ENCODE results near the gene FDX2. TPM values are rescaled to one million over a fixed set of nuclear protein-coding genes. Genes with fewer than 3 reads are reported as not detected.

Gene FDX2
- total and polyA plus RNA-seq, 2 donors (not counting 3 experiments of a cell fraction or from before 2014, with no cell fraction given) = 20.5 to 59.8 TPM

DNA sequence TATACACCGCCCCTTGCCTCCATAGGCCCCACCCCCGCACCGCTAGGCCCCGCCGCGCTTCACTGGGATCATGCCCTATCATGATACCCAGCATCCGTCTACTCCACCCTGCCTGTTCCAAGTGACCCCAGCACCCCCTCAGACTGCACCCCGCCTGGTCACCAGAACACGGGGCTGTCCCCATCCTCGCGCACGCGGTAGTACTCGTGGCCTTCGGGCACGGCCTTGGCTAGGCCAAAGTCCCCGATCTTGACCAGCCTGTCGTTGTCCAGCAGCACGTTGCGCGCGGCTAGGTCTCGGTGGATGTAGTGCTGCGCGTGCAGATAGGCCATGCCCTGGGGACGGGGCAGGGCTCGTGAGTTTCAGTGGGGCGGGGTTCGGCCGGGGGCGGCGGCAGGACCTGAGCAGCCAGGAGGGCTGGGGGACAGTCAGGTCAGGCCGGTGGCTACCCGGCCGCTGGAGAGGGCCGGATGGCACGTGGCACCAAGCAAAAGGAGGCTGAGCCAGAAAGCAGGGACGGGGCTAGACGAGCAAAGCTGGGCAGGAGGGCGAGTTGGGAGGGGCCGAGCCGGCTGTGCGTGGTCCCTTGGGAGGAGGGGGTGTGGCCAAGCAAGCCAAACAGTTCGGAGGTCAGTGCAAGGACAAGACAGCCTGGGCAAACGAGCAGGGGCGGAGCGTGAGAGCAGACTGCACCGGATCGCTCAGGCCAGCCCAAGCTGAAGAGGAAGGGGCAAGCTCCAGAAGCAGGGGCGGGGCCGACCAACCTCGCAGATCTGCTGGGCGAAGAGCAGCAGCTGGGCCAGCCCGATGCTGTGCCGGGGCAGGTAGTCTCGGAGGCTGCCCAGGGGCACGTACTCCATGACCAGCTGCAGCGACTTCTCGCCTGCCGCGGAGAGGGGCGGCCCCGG is 37.2 kb upstream of the FDX2 start:
- Histone ChIP-seq H3K9ac (replicated peaks; ENCODE audit: extremely low read depth, insufficient read depth, low read length) (no peak overlapping the region), H2AFZ (ENCODE audit: low read depth, low read length) (no peak overlapping the region), H3K4me1 (ENCODE audit: control insufficient read depth, extremely low read depth, insufficient read depth, low read length) (no peaks in the 10 kb centered on the region), H3K36me3 (ENCODE audit: control insufficient read depth in 2 of 2, extremely low read depth in 1 of 2, insufficient read depth in 2 of 2, low read length in 2 of 2) (peaks cover 12 to 35% of the 10 kb centered on the region in 2 experiments), H3K9me1 (replicated peaks; ENCODE audit: control insufficient read depth, extremely low read depth, insufficient read depth, low read length) (no peaks in the 10 kb centered on the region), H3K9me3 (replicated peaks; ENCODE audit: control insufficient read depth, insufficient read depth, low read length) (no peaks in the 10 kb centered on the region), H3K4me3 (replicated peaks in 1 of 3; ENCODE audit: insufficient read depth in 1 of 3, low read depth in 1 of 3, low read length in 3 of 3) (no peak overlapping the region), H3K27me3 (ENCODE audit: control insufficient read depth in 2 of 2, insufficient read depth in 2 of 2, low read length in 2 of 2) (no peaks in the 10 kb centered on the region), H4K20me1 (replicated peaks; ENCODE audit: control insufficient read depth, extremely low read depth, insufficient read depth, low read length) (no peaks in the 10 kb centered on the region), H3K79me2 (ENCODE audit: control insufficient read depth, insufficient read depth, low read length) (no peaks in the 10 kb centered on the region), H3K4me2 (ENCODE audit: insufficient read depth, low read length) (no peak overlapping the region), H3K27ac (ENCODE audit: insufficient read depth, low read depth, low read length) (no peak overlapping the region)
- DNase-seq (ENCODE audit: low read depth, low spot score) (no peak), FAIRE-seq (no peak)
- ChIA-PET POLR2A (no interaction called here), CTCF (no interaction called here)
- no TSS peak for BruUV-seq (replicated peaks)
- dilution Hi-C loops (cut with MboI; ENCODE audit: extremely low pct_ligation_motif_present, low sequenced_read_pairs) (no loop called here), intact Hi-C loops (cut with micrococcal nuclease) (no loop called here)
- no peak for TF ChIP-seq MAX (IDR thresholded peaks at IDR 0.05; ENCODE audit: insufficient read depth, insufficient read length)
- no peak for TF ChIP-seq POLR2A (IDR thresholded peaks at IDR 0.05; ENCODE audit: low read depth, low read length)
- no peak for TF ChIP-seq CTCF (IDR thresholded peaks at IDR 0.05; ENCODE audit: extremely low read depth in 1 of 2, insufficient read depth in 1 of 2, low read depth in 1 of 2, low read length in 2 of 2)
- TF ChIP-seq GATA2 (IDR thresholded peaks at IDR 0.05; ENCODE audit: insufficient read depth, insufficient read length, low read depth, low read length) = no peak
- TF ChIP-seq EZH2 (IDR thresholded peaks at IDR 0.05; ENCODE audit: borderline replicate concordance, low read depth, low read length, severe bottlenecking) = no peak
- no peak for TF ChIP-seq JUN (IDR thresholded peaks at IDR 0.05; ENCODE audit: borderline replicate concordance, insufficient read depth, insufficient read length, low read depth)
- TF ChIP-seq FOS (IDR thresholded peaks at IDR 0.05; ENCODE audit: borderline replicate concordance, insufficient read depth, low read length) = no peak
- no peak for TF ChIP-seq POLR2AphosphoS5 (IDR thresholded peaks at IDR 0.05; ENCODE audit: insufficient read depth, low read depth, low read length)
- TF ChIP-seq MYC (IDR thresholded peaks at IDR 0.05; ENCODE audit: low read depth, low read length) = no peak
